Activated CD4-positive, alpha-beta T cell treated with anti-CD3 and anti-CD28 coated beads, Interleukin-2, amount 50 U/mL, for 16 hours (primary cell): ENCODE measurements around the gene IRF5.
"Not testable (repeated sequence)": the region's sequence is repeated elsewhere in the genome, so short reads cannot be mapped to it uniquely, and the experiment has no call there.

Source experiments
- DNase-seq: peaks from one replicate; pipeline ENCODE4 v3.0.0-alpha.2; 2020

The IRF5 gene

DNA sequence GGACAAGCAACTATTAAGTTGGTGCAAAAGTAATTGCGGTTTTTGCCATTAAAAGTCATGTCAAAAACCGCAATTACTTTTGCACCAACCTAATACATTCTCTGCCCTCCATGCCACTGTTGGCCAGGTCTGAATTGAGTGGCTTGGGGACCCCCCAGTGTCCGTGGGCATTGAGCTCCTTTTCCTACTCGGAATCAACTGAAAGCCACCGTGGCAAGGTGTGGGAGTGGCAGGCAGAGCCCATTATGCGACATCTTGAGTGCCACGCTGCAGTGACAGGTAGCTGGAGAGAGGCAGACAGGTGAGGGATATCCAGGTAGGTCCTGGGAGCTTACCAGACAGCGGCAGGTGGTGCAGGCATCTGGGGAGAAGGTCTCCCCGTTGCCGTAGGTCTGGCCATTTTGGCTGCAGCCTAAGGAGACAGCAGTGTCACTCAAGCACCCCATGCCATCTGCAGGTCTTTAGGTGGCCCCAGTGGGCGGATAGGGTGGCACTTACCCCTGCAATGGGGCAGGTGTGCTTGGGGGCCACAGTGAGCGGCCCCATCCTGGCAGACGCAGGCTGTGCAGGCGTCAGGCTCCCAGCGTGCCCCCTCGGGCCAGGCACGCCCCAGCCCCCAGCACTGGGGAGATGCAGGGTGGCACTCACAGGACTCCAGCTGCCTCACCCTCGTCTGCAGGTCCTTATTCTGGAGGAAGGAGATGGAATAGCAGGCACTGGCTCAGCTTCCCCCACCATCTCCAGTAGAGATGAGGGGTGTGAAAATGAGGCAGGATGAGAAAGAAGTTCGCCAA is 30.8 kb upstream of the IRF5 start:
- no peak for DNase-seq

DNA sequence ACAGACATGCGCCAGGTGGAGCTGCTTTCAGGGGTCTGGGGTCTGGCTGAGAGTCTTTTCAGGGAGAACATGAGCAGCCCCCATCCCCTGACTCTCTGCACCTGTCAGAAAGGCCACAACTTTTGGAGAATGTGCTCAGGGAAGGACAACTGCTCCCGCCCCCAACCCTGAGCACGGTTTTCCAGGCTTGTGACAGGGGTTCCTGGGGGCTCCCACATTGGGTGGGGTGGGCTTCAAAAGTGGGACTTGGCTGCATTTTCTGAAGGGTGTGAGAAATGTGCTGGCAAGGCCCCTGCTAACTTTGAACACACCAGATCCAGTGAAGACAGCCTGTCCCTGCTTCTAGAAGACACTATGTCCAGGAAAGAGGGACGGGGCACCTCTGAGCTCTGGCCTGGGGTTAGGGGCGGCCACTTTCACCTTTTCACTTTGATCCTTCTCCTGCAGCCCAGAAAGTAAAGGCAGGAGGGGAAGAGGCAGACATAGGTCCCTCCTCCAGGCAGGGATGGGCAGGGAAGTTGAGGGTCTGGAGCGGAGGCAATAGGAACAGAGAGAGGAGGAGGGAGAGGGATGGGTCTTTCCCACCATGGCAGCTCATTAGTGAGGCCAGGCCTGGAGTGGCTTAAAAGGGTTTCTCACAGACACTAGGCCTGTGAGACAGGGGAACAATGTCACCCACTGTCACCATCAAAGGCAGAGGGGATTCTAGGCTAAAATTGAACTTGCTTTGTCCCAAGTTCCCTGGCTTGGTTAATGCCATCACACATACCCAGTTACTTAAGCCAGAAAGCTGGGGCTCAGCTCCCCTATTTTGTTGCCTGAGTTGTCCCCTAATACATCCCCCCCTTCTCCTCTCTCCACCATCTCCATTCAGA is 28.7 kb upstream of the IRF5 start:
- DNase-seq, result no peak

DNA sequence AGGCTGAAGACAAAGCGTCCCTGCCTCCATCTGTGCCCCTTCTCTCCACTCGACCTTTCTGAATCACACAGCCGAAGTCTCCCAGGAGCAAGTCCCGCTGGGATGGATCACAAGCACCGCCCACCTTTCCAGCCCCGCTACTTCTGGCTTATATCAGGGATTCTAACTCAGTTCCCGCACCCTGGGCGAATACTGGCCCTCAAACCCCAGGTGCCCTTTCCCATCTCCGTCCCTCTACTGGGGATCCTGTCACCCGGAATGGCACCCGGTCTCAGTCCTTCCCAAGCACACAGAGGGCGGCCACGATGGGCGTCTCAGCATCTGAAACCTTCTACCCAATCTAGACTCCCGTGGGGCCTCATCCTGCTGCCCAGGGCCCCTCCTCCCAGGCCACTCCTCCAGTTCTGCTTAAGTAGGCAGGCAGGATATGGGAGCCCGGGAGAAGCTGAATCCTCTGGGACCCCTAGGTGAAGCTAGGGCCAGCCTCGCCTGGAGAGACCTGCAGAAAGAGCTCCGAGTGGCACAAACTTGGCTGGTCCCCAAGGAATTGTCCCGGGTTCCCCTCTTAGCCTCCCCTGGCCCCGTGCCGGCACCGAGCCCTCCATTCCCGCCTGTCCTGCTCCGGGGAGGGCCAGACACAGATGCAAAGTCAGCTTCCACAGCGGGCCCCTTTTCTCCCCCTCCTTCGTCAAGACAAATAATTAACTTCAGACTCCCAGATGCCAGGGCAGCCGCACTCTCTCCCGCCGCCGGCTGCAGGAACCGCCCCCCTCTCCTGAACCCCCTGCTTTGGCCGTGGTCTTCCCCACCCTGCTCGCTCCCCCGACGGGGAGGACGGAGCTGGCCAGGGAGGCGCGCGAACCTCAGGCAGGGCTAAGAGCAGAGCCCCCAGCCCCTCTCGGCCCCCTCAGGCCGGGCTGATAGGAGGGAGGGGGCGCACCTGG is 27.8 kb upstream of the IRF5 start:
- DNase-seq, result no peak

DNA sequence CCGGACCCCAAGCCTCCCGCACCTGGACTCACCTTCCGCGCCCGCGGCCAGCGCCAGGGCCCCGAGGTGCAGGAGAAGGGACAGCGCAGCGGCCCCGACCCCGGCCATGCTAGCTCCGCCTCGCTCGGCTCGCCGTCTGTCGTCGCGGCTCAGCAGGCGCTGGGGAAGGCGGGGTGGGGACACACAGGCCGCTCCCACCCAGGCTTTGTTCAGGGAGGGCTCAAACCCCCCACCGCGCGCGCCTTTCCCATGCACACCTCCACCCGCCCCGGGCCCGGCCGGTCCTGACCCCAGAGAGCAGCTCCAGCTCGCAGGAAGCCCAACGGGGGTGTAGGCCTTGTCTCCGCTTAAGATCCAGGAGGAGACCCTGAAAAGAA is 27.2 kb upstream of the IRF5 start, which contains the start of gene KCP:
KCP (minus strand) TSS at position 141 of the 377 bp plus-strand sequence; CDS start at position 108, 33 bp downstream.
- DNase-seq, result no peak

DNA sequence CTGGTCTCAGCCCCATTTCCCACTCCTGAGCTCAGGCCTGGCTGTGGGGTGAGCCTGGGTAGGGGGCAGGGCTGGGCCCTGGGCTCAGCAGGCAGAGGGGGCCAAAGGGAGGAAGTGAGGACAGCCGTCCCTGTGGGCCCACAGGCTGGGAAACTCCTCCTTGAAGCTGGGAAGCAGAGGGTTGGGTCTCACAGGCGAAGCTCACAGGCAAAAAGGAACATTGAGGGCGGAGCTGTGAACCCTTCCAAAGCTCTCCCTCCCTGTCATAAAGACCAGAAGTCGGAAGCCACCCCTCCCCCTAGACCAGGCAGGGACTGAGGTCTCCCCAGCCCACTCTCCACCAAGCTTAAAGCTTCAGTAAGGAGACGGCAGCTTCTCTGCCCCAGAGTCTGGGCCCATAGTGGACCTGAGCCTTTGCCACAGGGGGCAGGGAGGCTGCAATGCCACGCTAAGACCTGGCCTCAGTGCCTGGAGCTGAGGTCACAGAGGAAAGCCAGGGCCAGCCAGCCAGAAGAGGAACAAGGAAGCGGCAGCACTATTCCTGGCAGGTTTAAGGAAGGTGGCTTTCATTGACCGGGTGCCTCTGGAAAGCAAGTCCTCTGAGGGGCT is 26.2 kb upstream of the IRF5 start:
- DNase-seq, result no peak

DNA sequence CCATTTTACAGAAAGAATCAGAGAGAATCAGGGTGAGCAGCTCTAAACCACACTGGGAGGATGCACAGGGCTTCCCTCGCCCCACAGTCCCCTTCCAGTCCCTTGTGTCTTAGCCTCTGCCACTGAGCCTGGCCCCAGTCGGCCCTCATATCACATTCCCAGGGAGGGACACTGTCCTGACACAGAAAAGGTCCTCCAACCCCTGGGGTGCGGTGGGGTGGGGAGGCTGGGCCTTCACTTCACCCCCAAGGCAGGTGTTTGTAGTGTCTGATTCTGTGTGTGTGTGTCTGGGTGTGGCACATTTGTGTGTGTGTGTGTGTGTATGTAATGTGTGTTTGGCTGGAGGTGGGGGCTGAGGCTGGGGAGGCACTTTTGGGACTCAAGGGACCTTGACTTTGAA is 25.4 kb upstream of the IRF5 start:
- no peak for DNase-seq

DNA sequence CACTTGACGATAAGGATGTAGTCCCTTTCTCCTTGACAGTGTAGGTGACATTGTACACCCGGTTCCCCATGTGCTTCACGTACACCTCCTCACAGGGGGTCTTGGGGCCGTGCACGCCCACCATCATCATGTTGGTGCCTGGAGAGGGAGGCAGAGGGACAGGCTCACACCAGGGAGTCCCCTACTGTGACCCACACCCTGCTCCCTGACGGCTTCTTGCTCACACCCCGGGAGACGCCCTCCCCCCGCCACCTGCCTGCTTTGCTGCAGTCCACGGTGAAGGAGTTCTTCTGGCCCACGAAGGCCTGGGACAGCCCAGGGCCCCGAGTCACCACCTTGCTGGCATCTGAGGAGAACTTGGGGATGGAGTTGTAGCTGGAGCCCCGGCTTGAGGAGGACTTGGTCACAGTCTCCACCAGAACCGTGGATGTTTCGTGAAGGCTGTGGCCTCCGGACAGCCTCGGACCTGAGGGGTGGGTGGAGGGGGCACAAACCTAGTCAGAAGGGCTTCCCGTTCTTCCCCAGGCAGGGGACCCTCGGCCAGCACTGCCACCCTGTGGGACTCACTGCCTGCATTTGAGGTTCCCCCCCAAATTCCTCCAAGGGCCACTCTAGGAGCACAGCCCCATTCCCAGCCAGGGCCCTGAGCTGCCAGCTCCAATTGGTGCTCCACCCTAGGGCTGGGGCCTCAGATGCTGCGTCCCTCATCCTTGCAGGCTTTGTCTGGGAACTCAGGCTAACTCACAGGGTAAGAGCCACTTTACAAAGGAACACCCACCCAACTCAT is 24.8 kb upstream of the IRF5 start:
- DNase-seq, result not testable (repeated sequence)

DNA sequence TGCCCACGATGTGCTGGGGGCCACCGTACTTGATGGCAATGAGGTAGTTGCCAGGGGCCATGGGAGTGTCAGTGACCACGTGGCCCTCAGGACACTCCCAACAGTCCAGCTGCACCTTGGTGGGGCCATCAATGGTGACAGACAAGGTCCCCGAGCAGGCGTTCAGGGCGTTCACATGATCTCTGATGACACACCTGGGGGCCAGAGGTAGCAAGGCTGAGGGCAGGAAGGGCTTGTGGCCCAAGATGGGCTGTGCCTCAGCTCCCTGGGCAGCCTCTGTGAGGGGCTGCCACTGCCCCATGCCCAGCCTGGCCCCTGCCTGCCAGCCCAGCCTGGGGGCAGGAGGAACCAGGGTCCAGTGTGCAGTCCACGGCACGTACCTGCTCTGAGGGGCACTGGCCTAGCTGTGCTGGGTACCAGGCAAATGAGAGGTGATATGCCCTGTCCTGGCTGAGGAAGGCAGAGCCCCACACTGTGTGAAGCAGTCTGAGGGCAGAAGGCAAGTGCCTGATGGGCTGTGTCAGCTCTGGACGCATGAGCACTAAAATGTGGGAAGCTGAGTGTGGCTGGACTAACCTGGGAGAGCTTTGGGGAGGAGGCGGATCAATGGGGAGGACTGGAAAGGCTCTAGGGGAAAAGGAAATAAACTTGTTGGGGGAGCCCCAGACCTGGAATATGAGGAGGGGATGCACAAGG is 23.7 kb upstream of the IRF5 start:
- DNase-seq, result no peak

DNA sequence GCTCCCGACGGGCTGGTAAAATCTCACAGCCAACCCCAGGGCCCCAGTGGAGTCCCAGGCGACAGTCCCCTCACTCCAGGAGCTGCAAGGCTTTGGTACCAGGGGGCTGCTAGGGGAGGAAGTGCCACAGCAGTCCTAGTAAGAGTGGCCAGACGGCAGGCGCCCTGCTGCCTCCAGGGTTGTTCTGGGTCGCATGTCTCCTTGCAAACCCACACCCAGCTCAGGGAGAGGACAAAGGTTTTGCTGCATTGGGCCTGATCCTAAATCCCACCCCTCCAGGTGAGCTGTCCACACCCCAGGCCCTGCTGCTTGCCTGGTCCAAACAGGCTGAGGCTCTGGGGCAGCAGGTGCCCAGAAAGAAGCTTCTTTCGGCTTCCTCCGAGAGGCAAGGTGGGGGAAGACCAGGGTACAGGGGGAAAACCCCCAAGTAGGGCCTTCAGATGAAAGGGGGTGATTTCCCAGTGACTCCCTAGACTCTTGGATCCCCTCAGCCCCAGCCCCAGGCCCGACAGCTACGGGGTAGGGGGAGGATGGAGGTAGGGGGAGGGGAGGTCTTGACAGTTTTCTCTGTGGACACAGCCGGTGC is 23.1 kb upstream of the IRF5 start:
- DNase-seq, result no peak

DNA sequence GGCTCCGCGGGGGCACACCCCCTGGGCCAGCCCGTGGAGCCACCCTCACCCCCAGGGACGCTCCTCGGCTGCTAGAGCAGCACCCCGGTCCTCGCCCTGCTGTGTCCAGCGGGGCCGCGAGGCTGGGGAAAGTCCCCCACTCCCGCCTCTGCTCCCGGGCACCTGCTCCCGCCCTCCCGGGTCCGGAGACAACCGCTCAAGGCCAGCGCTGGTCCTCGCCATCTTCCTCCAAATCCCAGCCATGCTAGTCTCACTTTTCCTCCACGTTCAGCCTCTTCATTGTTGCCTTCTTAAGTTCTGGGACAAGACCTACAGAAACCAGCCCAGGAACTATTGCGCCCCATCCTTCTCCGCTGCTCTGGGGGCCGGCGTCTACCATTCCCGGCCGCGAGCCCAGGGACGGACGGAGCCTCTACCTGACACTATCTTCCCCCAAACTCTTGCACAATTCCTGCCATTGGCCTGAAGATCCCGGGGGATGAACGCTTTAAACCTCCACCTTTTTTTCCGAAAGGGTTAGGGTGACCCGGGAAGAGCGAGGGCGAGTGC is 22.4 kb upstream of the IRF5 start:
- no peak for DNase-seq

DNA sequence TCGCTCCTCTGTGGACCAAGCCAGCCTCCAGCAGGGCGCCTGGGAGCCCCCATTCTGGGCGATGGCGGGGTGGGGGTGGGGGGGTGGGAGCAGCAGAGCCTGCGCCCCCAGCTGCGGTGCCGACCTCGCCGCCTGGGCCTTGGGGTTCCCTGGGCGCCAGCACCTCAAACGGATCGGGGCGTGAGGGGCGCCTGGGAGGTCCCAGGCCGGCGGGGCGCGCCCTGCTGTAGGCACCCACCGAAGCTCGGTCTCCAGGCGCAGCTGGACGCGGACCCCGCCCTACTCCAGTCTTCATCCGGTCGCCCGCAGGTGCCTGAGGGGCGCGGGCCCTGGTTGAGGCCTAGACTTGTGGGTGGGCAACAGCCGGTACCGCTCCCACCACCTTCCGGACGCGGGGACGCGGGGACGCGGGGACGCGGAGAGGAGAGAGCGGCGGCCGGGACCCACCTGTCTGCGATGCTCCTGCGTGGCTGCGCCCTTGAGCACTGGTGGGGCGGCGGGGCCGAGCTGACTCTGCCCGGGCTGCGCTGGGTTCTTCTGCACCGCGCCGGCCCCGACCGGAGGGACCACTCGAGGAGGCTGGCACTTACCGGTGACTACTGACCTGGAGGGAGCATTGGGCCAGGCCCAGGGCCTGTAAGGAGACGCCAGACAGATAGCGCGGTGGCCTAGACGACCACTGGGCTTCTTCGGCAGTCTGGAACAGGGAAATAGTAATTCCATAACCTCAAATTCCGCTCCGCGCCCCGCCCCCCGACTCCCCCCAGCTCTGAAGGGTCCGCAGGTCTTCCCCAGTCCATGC is 21.7 kb upstream of the IRF5 start:
- no peak for DNase-seq

DNA sequence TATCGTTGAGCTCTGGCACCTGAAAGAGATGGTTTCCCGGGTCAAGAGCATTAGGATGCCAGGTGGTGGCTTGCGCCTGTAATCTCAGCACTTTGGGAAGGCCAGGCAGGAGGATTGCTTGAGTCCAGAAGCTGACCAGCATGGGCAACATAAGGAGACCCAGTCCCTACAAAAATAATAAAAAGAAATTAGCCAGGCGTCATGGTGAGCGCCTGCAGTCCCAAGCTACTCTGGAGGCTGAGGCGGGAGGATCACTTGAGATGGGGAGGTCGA is 21.1 kb upstream of the IRF5 start:
- no peak for DNase-seq

DNA sequence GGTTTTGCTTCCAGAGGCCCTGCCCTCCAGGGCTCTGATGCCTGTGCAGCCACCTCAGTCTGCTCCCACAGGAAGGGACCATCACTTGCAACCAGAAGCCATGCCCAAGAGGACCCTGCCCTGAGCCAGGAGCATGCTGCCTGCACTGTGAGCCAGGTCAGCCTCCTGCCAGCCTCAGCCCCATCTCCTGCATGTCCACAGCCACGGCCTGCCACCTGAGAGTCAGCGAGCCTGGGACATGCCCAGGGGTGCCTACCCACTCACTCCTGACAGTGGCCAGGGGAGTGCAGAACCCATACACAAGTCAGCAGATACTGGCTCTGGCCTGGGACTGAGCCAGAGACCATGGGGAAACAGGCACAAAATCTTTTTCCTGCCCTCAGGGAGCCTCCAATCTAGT is 20.6 kb upstream of the IRF5 start:
- no peak for DNase-seq

DNA sequence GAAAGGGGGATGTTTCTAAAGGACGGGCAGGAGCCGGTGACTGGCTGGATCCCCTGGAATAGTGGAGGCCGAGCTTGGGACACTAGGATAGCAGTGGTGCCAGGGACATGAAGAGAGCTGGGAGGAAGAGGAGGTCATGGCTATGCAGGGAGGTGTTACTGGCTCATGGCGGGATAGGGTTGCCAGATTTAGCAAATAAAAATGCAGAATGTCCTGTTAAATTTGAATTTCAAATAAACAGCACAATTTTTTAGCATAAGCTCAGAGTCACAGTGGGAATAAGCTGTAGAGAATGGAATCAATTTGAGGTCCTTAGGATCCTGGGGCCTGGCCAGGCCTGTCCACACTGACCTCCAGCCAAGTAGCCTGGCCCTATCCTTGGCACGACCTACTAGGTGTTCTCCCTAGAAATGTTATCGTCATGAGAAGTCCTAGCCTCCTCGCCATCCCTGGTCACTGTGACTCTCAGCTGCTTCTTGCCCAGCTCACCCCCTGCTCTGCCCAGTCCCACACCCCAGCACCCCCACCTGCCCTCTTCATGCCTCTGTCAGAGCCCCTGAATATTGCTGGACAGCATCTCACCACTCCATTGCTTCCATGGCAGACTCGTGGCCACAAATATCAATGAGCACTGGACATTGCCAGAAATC is 19.6 kb upstream of the IRF5 start:
- DNase-seq, result no peak

DNA sequence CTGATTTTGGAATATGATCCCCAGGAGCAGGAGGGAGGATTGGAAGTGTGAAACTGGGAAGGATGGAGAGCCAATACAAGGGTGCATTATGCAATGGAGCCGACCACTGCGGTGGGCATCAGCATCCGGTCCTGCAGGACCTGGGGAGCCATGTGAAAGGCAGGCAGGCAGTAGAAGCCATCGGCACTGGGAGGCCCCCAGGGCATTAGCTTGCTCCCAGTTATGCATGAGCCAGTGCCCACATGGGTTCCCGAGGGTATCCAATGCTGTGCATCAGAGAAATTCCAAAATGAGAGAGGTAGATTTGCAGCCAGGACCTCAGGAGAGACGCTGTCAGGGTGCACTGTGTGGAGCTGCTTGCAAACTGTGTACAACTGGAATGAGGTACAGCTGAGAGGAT is 18.5 kb upstream of the IRF5 start:
- DNase-seq, result no peak

DNA sequence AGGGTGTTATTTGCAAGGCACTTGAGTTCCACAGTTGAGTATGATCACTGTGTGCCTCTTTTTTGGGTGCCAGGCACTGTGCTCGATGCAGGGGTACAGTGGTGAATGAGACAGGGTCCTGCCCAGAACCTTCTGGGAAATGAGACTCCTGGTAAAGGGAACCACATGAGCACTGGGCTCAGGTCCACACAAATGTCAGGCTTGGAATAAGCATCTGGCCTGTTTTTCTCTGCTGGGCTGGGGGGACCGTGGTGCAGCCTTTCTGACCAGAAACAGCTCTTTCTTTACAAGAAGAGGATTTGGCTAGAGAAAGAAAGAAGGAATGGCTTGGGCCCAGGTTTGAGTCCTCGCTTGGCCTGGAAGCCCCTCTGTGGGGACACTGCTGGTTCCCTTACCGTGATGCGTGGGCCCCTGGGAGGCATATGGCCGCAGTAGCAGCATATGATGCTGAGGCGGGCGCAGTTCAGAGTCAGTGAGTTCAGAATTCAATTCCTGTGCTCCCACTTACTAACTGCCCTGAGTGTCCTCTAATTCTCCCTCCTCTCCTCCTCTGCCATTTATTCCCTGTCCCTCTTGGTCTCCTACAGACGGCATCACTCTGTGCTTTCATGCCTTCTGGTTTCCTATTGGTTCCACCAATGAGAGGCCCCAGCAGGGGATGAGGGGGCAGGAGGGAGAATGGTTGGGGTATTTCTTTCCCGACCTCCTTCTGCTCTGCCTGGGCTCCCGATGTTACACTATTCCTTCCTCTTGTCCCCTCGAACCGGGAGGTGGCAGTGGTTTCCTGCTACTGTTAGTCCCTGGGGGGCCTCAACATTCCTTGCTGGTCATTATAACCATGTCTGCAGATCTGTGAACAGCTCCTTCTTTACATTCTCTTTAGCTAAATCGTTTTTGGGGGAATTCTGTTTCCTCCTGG is 17.6 kb upstream of the IRF5 start:
- DNase-seq, result no peak

DNA sequence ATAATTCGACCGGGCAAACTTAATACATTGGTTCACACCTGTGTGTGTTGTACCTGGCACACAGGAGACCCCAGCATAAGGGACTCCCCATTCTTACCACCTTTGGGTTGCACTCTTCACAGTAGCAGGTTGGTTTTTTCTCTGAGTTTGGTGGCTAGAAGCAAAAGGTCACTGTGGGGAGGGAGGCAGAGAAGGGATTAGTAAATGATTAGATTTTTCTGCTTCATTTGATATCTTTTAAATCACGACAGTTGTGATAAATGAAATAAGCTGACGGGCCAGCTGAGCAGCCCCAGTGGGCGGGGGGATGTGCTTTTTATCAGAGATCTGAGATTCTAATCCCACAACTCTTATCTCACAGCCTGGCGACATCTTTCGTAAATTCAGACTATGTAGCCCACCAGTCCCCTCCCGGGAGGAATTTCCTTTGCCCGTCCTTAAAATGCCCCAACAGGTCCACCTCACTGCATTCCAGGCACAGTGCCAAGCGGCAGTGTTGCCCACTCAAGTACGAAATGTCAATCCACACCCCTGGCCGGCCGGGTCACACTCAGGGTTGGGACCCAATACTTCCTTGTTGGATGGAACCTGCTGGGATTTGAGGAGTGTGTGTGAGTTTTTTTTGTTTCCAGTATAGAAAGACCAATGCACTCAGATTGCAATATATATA is 16.7 kb upstream of the IRF5 start:
- DNase-seq, result no peak
